HUDEP-2 (cell line): ENCODE data around the gene SLC13A3.

Experiments
- DNase-seq, 76 experiments: peaks; one replicate each; lab custom pipeline; 2025; ENCODE audit not compliant: unreplicated experiment in 76 of 76; lab: John Stamatoyannopoulos, UW

Gene SLC13A3

DNA sequence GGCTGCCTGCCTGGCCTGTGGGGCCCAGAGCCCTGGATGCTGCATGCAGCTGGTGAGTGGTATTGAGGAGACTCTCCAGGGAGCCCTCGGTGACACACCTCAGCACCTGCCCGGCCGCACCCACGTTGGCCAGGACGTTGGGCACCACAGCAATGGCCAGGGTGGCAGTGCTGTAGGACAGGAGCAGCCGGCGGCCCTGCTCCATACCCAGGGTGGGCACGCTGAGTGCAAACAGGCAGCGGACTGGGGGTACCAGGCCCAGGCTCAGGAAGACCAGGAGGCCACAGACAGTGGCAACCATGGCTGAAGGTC, 105.5 kb downstream of the SLC13A3 start:
- no peak for DNase-seq

DNA sequence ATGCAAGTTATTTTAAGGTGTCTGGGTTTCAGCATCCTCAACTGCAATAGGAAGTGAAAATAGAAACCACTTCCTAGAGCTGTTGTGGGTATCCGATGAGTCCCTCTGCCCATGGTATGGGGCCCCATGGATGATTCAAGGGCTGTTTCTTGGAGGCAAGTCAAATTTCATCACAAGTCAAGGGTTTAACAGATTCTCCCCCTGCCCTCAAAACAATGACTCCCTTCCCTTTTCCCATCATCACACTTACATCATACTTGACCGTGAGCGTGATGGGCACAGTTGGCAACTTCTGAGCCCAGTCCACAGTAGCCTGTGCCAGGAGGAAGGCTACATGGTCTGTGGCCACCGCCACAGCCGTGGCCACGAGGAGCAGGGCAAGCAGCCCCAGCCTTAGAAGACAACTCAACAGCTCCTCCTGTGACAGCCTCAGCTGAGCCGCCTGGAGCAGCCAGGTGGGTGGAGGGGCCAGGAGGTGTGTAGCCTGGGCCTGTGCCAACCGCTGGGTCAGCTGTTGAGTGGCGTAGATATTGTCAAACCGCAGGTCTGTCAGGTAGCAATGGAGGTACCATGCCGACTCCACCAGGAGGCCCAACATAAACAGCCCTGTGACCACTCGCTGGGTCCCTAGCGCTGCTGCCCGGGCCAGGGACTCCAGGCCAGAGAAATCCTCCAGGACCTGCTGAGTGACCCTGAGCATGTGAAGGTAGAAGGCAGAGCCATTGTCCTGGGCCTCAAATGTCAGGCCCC, 106.0 kb downstream of the SLC13A3 start:
- no peak for DNase-seq

DNA sequence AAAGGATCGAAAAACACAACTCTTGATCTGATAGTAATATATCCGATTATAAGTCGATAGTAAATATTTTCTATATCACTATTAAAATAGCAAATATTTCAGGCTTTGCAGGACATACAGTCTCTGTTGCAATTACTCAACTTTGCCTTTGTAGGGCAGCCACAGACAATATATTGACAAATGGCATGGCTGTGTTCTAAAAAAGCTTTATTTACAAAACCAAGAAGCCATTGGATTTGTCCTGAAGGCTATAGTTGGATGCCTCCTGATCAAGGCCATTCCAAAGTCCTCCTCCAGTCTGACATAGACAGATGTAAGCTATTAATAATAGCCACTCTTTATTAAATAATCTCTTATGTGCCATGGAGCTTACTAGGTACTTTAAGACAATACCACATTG, 106.7 kb downstream of the SLC13A3 start:
- DNase-seq, result no peak

DNA sequence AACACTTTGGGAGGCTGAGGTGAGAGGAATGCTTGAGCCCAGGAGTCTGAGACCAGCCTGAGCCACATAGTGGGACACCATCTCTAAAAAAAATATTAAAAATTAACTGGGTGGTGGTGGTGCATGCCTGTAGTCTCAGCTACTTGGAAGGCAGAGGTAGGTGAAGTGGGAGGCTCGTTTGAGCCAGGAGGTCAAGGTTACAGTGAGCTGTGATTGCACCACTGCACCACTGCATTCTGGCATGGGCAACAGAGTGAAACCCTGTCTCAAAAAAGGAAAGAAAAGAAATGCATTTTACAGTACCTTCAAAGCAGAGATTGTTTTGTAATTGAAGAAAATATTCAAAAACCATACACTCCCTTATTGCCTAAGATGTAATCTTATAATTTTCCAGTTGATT, 107.3 kb downstream of the SLC13A3 start:
- no peak for DNase-seq

DNA sequence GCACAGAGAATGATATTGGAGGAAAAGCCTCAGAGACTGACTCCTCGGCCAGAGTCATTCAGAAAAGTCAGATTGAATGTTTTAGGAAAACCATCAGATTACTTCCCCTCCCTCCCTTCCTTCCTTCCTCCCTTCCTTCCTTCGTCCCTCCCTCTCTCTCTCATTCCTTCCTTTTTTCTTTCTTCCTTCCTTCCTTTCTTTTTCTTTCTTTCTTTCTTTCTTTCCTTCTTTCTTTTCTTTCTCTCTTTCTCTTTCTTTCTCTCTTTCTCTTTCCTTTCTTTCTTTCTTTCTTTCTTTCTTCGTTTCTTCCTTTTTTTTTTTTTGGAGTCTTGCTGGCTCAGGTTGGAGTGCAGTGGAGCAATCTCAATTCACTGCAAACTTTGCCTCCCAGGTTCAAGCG, 108.2 kb downstream of the SLC13A3 start:
- DNase-seq, result no peak

DNA sequence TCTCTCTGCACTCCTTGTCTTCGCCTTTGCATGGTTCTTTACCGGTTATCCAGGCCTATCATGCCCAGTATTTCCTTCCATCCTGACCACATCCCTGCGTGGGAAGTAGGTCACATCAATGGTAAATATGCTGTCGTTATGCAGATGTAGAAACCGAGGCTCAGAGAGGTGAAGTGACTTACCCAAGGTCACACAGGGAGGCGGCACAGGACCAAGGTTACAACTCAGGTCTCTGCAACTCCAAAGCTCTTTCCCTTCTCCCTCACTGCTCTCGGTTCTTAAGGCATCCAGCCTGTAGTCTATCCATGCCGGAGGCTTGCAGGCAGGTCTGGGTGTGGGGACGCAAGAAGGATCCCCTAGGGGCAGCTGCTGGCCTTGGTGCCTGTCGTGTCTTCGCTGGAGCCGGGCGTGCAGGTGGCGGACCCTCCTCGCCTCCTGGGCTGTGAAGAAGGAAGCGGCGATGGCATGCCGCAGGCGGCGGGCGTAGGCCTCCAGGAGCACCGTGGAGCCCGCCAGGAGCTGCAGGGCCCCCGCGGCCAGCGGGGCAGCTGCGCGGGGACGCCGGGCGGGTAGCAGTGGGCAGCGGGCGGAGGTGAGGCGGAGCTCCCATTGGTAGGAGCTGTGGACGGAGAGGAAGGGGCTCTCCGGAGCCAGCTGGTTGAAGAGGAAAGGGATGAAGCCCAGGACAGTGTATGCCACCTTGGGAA, 109.9 kb downstream of the SLC13A3 start:
- DNase-seq, result no peak

DNA sequence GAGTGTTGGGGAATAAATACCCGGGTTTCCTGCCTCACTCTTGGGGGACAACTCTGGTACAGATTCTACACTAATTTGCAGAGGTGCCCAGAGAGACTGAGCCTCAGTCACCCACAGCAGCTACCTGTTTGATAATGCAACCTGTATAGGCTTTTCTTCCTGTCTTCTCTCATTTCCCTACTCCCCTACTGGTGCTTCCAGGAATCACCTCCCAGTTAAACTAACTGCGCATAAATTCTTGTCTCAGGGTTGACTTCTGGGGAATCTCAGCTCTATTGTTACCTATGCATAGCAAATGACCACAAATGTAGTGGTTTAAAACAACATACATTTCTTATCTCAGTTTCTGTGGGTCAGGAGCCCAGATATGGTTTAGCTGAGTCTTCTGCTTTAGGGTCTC, 112.1 kb downstream of the SLC13A3 start:
- DNase-seq, result no peak

DNA sequence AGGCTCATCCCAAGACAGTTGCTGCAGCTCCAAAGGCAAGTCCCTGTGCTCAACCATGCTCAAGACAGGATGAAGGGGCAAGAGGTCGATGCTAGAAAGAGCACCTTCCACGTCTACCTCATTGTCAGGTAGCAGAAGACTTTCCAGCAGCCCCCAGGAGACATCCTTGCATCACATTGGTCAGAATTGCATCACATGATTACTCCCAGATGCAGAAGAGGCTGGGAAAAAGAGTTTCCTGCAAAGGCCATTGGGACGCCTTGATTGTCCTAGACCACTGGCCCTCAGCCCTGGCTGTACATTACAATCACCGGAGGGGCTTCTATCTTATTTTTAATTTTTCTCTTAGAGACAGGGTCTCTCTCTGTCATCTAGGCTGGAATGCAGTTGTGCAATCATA, 120.6 kb downstream of the SLC13A3 start:
- no peak for DNase-seq

DNA sequence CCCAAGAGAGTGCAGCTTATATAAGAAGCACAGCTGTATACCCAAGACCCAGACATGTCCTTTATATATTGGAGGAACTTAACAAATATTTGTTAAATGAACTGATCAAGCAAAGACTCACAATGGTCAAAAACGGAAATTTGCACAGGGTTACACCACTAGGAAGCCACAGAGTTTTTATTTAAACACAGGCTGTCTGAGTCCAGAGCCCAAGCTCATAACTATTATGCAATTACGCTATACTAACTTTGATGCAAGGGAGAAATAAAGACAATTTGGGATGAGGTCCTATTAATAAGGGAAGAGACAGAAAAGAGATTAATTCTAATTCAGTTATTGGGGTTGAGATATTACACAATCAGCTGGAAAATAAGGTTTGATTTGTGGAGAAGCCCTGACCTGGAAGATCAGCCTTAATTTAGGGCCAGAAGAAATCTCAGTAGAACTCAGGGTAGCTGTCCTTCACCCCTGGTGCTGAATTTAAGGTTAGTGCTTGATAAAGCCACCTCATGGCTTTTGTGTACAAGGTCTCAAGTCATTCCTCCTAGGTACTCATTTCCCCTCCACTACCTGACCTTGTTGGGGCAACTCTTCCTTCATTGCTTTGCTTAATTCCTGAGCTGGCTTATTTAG, 127.4 kb downstream of the SLC13A3 start:
- DNase-seq, result peak in 1 of 76 experiments; percentile 2

DNA sequence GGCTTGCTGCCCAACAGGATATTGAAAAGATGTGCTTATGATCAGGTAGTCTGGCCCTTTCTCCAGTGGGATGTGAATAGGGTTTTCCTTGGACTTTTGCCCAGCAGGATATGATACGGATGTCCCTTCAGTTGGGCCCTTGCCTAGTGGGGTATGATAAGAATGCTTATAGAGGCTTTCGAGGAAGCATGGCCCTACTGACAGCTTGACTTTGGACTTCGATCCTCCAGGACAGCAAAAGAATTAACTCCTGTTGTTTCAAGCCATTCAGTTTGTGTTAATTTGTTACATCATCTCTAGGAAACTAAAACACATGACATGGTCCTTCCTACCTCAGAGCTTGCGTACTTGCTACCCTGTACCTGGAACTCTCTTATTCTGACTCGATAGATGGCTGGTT, 128.2 kb downstream of the SLC13A3 start:
- DNase-seq, result no peak

DNA sequence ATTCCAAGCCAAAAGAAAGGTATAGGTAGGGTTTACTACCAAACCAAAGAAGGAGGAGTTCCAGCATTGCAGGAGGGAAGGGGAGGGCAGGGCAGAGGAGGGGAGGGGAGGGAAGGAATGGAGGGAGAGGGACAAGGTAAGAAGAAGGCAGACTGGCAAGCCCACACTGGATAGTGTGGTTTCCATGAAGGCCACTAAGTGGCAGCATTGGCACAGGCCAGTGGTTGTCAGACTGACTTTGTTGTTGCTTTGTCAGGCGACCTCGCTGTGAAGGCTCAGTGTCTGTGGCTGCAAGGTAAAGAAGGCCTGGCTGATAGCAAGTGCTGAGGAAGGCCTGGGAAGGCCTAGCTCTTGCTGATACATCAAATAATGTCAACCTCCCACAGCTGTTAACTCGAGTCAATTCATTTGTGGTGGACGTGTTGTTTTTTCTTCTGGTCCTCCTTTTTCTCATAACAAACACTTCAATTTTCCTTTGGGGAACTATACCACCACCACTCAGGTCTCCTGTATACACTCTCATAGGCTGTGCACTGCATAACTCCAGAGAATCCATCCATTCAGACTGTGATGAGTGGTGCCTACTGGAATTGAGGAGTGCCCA, 130.2 kb downstream of the SLC13A3 start:
- DNase-seq, result peak in 23 of 76 experiments; percentile 1 to 43 (median 8)

DNA sequence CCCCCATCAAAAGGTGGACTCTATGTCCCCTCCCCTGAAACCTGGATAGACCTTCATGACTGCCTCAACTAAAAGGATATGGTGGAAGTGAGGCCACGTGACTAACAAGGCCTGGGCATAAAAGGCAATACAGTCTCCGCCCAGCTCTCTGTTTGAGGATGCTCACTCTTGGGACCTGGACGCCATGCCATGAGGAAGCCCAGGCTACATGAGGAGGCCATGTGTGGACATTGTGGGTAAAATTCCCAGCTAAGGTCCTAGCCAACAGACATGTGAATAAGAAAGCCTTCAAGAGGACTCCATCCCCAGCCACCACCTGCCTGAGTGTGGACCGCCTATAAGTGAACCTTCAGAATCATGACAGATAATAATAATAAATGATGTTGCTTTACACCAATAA, 130.7 kb downstream of the SLC13A3 start:
- no peak for DNase-seq

DNA sequence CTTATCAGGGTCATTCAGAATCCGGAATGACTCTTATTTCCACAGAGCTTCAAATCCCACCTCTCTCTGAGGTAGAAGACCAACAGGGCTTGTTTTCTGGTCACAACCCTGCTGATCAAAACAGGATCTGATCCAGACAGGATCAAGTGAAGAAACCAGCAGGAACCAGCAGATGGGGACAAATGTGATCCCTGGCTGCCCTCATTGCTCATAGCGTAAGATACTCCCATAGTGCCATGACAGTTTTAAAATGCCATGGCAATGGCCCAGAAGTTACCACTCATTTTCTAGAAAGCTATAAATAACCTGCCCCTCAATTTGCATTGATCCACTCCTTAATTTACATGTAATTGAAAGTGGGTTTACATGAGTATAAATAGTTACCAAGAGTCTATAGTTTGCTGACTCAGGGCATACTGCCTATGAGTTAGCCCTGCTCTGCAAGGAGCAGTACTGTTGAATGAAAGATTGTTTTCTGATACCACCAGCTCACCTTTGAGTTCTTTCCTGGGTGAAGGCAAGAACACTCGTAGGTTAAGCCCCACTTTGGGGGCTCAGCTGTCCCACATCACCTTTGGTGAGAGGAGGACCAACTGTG, 131.7 kb downstream of the SLC13A3 start:
- DNase-seq, result no peak

DNA sequence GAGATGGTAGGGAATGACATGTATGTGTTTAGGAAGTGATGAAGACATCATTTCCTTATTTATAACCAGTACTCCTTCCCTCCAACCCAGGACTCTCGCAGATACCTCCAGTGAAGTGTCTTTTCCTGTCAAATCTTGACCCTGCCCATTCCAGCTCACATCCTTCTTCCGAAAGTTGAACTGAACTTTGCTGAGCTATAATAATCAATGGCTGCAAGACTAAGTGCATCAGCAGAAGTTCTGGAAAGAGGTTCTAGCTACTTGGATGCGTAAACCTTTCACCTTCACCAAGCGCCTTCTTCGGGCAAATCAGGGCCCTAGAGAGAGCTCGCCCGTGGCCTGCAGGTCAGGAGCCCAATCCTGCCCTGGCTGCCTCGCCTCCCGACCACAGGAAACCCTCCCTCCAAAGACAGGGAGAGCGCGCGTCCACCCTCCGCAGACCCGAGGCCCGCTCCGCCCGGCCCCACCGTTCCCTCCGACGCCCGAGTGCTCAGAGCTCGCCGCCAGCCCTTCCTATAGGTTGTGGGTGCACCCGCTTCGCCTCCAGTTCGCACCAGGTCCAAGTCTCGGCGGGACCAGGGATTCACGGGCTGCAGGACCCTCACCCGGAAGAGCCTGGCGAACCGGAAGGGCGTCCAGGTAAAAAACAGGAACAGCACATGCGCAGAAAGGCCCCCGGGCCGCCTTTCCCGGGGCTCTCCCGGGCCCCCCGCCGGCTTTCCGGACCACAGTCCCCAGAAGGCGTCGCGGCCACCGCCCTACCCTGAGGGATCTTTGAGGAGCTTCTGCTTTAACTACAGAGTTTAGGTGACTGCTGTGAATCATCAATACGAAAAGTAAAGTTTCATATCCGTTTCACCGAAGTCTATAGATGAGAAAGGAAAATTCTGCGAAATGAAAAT, 138.1 kb downstream of the SLC13A3 start, which contains the start of gene ZNF334:
TSS of gene ZNF334 (minus strand) at position 617 of the 902 bp plus-strand sequence. CDS start 1,457 bp downstream, outside the sequence.
- no peak for DNase-seq

DNA sequence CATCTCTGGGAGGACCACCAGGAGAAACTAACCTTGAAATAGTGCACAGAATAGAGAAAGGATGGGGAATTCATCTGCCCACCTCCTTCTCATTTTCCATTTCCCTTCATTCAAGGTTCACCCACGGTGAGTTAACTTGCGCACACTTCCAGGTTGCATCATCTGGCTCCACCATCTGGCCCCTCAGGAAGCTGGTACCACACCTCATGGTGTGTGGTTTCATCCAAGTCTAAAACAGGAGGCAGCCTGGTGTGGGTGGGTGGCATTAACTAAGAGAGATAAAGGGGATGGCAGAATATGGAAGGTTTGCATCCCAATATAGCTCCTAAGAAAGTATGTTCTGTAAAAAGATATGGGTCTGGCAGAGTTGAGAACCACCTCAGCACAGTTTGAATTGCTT, 141.7 kb downstream of the SLC13A3 start:
- DNase-seq, result no peak
